ENCODE results near the gene GALNT10.

Gene GALNT10

DNA sequence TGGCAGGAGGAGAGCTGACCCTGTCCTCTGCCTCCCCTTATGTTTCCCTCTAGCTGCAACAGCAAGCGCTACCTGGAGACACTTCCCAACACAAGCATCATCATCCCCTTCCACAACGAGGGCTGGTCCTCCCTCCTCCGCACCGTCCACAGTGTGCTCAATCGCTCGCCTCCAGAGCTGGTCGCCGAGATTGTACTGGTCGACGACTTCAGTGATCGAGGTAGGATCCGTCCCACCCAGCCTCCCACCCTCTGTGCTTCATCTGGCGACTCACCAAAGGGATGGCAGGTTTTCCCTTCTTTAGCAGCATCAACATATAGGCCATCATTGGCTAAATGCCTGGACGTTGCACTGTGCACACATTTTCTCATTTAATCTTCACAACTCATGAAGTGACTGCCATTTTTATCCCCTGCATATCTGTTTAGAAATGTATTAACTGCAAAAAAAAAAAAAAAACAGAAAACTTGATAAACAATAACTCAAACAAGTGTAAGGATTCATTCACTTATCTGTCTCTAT, 139.0 kb downstream of the GALNT10 start:
- Histone ChIP-seq H3K4me1 (no peaks in the 10 kb centered on the region), H4K20me1 (0 out of 22 replicates have a peak, but pooled peaks cover 0 to 7% (median 0%) of the 10 kb centered on the region in 11 experiments), H3K4me3 (no peak overlapping the region), H3K9me3 (replicated peaks in 1 of 11) (no peaks in the 10 kb centered on the region), H3K4me2 (no peak overlapping the region), H3K36me3 (peaks cover 0 to 49% (median 0%) of the 10 kb centered on the region in 11 experiments; a peak in 8 of 22 replicates), H3K27me3 (no peaks in the 10 kb centered on the region), H3K9ac (no peak overlapping the region), H3K27ac (no peak overlapping the region)
- no peak for TF ChIP-seq Cebpa-rat (IDR thresholded peaks at IDR 0.05)

DNA sequence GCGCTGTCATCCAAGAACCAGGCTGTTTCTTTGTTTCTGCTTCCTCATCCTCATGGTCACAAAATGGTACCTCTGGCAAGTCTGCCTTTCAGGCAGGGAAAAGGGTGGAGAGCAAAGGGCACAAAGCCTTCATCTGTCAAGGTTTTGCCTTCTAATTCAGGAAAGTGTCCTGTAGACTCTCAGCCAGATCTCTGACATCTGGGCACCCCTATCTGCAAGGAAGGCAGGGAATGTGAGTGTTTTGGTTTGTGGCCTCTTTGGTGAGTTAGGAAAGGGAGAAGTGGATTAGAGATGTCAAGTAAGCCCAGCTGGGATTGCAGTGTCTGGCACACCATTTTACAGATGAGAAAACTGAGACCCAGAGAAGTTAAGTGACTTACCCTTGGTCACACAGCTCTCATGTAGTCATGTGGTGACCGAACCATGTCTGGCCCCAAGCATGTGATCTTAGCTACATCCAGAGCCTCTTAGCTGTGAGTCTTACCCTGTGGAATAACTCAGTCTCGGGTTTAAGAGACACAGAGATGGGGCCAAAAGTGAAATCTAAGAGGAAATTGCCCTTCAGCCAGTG, 139.6 kb downstream of the GALNT10 start:
- Histone ChIP-seq H3K9ac (no peak overlapping the region), H3K36me3 (peaks cover 0 to 53% (median 0%) of the 10 kb centered on the region in 11 experiments; a peak in 9 of 22 replicates), H3K4me1 (no peaks in the 10 kb centered on the region), H3K4me2 (no peak overlapping the region), H3K27ac (no peak overlapping the region), H3K4me3 (no peak overlapping the region), H3K27me3 (no peaks in the 10 kb centered on the region), H4K20me1 (0 out of 22 replicates have a peak, but pooled peaks cover 0 to 7% (median 0%) of the 10 kb centered on the region in 11 experiments), H3K9me3 (replicated peaks in 1 of 11) (no peaks in the 10 kb centered on the region)
- no peak for TF ChIP-seq Cebpa-rat (IDR thresholded peaks at IDR 0.05)

DNA sequence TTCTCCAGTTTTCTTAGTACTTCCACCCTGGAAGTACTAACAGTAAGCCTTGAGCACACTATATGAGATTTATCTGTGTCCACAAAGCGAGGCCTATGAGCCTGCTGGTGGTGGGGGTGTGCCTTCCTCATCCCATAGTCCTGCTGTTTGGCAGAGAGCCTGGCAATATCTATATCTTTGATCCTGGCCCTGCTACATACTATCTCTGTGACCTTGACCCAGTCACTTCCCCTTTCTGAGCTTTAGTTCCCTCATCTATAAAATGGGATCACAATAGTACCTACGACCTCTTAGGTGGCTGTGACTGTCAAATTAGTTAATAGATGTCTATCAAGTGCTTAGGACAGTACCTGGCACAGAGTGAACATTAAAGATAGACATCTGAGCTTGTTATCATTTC, 140.7 kb downstream of the GALNT10 start:
- Histone ChIP-seq H3K9me3 (replicated peaks in 1 of 11) (no peaks in the 10 kb centered on the region), H3K27me3 (no peaks in the 10 kb centered on the region)

DNA sequence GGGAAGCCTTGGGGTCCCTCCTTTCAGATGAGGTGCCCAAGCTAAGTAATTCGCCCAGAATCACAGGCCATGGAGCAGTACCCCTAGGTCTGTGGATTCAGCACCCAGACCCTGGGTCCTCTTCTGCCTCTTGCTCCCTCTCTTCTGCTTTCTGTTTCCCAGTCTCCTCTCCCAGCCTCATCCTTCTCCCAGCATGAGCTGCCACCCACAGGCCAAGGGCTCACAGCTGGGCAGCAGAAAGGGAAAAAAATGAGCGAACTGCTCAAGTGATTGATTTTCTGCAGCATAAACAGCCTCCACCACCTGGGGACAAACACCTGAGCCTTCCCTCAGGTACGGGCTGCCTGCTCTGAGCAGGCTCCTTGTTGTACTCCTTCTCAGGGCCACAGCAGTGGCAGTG, 141.4 kb downstream of the GALNT10 start:
- no peak overlapping the region for H3K9ac ChIP-seq
- H4K20me1 ChIP-seq = 0 out of 22 replicates have a peak, but pooled peaks cover 0 to 7% (median 0%) of the 10 kb centered on the region in 11 experiments
- H3K27me3 ChIP-seq = no peaks in the 10 kb centered on the region
- peaks cover 0 to 70% (median 0%) of the 10 kb centered on the region in 11 experiments; a peak in 9 of 22 replicates for H3K36me3 ChIP-seq
- no peak overlapping the region for H3K27ac ChIP-seq
- no peaks in the 10 kb centered on the region for H3K4me1 ChIP-seq
- no peak overlapping the region for H3K4me2 ChIP-seq
- no peaks in the 10 kb centered on the region for H3K9me3 ChIP-seq (replicated peaks in 1 of 11)
- H3K4me3 ChIP-seq = no peak overlapping the region
- TF ChIP-seq Cebpa-rat (IDR thresholded peaks at IDR 0.05) = no peak

More for the DNA sequence above, 140.7 kb downstream of the GALNT10 start:
- Histone ChIP-seq H3K9ac (no peak overlapping the region), H4K20me1 (0 out of 22 replicates have a peak, but pooled peaks cover 0 to 7% (median 0%) of the 10 kb centered on the region in 11 experiments), H3K4me2 (no peak overlapping the region), H3K4me1 (no peaks in the 10 kb centered on the region), H3K27ac (no peak overlapping the region), H3K4me3 (no peak overlapping the region), H3K36me3 (peaks cover 0 to 63% (median 0%) of the 10 kb centered on the region in 11 experiments; a peak in 9 of 22 replicates)
- TF ChIP-seq Cebpa-rat (IDR thresholded peaks at IDR 0.05) = no peak

DNA sequence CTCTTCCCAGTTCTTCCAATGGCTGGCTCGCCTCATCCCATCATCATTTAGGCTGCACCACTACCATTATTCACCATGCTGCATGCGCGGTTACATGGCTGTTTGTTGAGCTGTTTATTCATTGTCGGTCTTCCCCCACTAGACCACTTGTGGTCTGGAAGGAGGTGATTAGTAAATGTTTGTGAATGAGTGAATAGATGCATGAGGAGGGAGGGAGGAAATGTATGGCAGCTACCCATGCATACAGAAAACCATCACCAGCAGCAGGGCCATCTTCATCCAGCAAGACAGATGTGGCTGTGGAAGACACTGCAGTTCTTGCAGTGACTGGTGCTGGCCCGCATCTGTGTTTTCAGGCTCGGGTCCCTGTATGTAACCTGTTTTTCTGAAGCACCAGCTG, 141.9 kb downstream of the GALNT10 start:
- Histone ChIP-seq H4K20me1 (0 out of 22 replicates have a peak, but pooled peaks cover 0 to 7% (median 0%) of the 10 kb centered on the region in 11 experiments), H3K4me3 (no peak overlapping the region), H3K27ac (no peak overlapping the region), H3K9ac (no peak overlapping the region), H3K4me1 (no peaks in the 10 kb centered on the region), H3K36me3 (peaks cover 0 to 75% (median 0%) of the 10 kb centered on the region in 11 experiments; a peak in 9 of 22 replicates), H3K4me2 (no peak overlapping the region), H3K9me3 (replicated peaks in 1 of 11) (no peaks in the 10 kb centered on the region), H3K27me3 (no peaks in the 10 kb centered on the region)
- no peak for TF ChIP-seq Cebpa-rat (IDR thresholded peaks at IDR 0.05)

DNA sequence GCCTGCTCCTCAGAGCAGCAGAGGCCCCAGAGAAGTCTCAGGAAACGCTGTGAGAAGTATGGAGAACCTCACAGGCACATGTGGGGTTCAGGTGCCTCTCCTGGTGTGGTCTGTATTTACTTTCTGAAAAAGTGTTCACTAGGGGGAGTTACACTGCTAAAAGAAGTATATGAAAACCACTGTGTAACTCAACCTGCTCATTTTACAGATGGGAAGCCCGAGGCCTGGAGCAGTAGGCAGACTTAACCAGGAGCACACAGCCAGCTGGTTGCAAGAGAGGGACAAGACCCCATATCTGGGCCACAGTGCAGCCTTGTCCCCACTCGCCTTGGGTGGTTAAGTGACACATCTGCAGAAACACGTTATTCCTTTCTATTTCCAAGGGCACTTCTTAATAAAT, 142.5 kb downstream of the GALNT10 start:
- H4K20me1 ChIP-seq = 0 out of 22 replicates have a peak, but pooled peaks cover 0 to 7% (median 0%) of the 10 kb centered on the region in 11 experiments
- no peak overlapping the region for H3K4me3 ChIP-seq
- H3K9ac ChIP-seq = no peak overlapping the region
- TF ChIP-seq Cebpa-rat (IDR thresholded peaks at IDR 0.05) = no peak
- no peak overlapping the region for H3K27ac ChIP-seq
- no peak overlapping the region for H3K4me2 ChIP-seq
- H3K4me1 ChIP-seq = no peaks in the 10 kb centered on the region
- H3K27me3 ChIP-seq = no peaks in the 10 kb centered on the region
- H3K36me3 ChIP-seq = peaks cover 0 to 81% (median 0%) of the 10 kb centered on the region in 11 experiments; a peak in 9 of 22 replicates
- H3K9me3 ChIP-seq (replicated peaks in 1 of 11) = no peaks in the 10 kb centered on the region

DNA sequence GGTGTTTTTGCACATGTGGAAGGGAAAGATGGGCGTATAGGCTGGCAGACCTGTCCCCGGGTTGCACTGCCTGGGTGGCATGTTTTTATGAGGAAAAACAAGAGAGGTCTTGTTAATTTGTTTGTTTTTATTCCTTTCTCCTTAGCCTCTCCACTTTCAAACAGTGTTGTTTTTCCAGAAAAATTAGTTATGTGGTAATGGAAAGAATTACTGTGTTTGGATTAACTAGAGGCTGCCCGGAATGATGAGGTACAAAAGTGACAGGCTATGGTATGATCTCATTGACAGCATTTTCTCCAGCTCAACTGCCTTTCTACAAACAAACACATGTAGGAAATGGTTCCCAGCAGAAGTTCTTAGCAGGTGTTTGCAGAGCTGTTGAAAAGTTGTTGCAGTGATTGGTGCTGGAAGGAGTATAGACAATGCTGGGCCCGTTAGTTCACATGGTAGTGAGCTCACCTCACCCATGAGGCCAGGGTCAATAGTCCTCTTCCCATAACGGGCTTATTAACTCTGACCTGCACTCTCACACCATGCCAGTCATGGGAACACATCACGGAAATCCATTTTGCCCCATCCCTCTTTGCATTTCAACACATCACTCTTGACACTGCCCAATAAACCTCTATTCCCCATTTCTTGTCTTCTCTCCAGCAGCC, 144.0 kb downstream of the GALNT10 start:
- Histone ChIP-seq H3K4me2 (no peak overlapping the region), H4K20me1 (0 out of 22 replicates have a peak, but pooled peaks cover 0 to 7% (median 0%) of the 10 kb centered on the region in 11 experiments), H3K36me3 (peaks cover 0 to 93% (median 4%) of the 10 kb centered on the region in 11 experiments; a peak in 10 of 22 replicates), H3K27me3 (no peaks in the 10 kb centered on the region), H3K4me1 (no peaks in the 10 kb centered on the region), H3K9ac (no peak overlapping the region), H3K9me3 (replicated peaks in 1 of 11) (no peaks in the 10 kb centered on the region), H3K4me3 (no peak overlapping the region), H3K27ac (no peak overlapping the region)
- no peak for TF ChIP-seq Cebpa-rat (IDR thresholded peaks at IDR 0.05)

DNA sequence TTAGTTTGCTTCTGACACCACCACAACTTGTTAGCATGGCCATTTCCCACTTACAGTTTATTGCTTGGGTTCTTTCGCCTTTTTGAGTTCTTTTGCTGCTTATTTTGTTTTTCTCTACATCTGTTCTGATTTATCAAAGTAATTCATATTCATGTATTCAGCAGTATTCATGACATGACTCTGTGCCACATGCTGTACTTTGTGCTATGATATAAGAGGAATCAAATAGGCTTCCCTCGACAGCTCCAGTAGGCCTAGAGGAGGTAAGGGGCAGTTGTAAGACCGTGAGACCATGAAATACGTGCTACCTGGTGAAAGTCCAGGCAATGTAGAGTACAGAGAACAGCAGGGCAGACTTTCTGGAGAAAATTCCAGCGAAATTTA, 144.5 kb downstream of the GALNT10 start:
- Histone ChIP-seq H3K27ac (no peak overlapping the region), H4K20me1 (0 out of 22 replicates have a peak, but pooled peaks cover 0 to 7% (median 0%) of the 10 kb centered on the region in 11 experiments), H3K36me3 (peaks cover 0 to 91% (median 4%) of the 10 kb centered on the region in 11 experiments; a peak in 10 of 22 replicates), H3K4me1 (no peaks in the 10 kb centered on the region), H3K4me3 (no peak overlapping the region), H3K4me2 (no peak overlapping the region), H3K27me3 (no peaks in the 10 kb centered on the region), H3K9ac (no peak overlapping the region), H3K9me3 (replicated peaks in 1 of 11) (no peaks in the 10 kb centered on the region)
- TF ChIP-seq Cebpa-rat (IDR thresholded peaks at IDR 0.05) = no peak

DNA sequence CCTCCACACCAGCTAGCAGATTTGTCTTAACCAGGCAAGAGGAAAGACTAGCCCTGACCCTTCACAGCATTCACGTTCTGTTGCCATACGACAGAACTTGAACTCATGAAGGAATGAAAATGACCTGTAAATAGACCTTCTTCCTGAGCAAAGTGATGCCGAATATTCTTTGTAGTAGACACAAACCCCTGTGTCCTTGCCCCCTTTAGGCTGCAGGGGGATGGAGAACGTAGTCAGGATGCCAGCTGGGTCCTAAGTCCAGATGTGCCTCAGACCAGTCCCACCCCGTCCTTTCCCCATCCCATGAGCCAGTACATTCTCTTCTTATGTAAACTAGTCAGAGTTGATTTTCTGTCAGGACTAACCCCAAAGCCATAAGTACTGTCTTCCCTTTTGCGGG, 151.1 kb downstream of the GALNT10 start:
- Histone ChIP-seq H4K20me1 (no peaks in the 10 kb centered on the region), H3K4me3 (no peak overlapping the region), H3K9ac (no peak overlapping the region), H3K27ac (no peak overlapping the region), H3K27me3 (no peaks in the 10 kb centered on the region), H3K4me1 (no peaks in the 10 kb centered on the region), H3K36me3 (peaks cover 0 to 26% (median 4%) of the 10 kb centered on the region in 11 experiments; a peak in 7 of 22 replicates), H3K4me2 (no peak overlapping the region), H3K9me3 (replicated peaks in 1 of 11) (no peaks in the 10 kb centered on the region)
- TF ChIP-seq Cebpa-rat (IDR thresholded peaks at IDR 0.05) = no peak
